T-helper 17 cell (primary cell): ENCODE data around the gene SMAD3. TPM values are rescaled to one million over a fixed set of nuclear protein-coding genes. Genes with fewer than 3 reads are reported as not detected.

Experiments
- ATAC-seq: fragments of 150-1000 bp; cut with Tn5 transposase; 2 replicates; pipeline ENCODE4 v1.10.0; 2021; ENCODE audit warnings: mild to moderate bottlenecking, moderate library complexity
- DNase-seq, 3 donors: peaks; one replicate each; pipeline versions ENCODE4 v3.0.0 to v3.0.0-alpha.2; 2020 to 2021
- H3K9me3 ChIP-seq: one replicate; pipeline ENCODE4 v1.7.0; 2013; ENCODE audit warnings: low read length, mild to moderate bottlenecking; ENCODE audit not compliant: control insufficient read depth, poor library complexity, severe bottlenecking
- H3K27ac Mint-ChIP-seq: one replicate; pipeline ENCODE4 v1.8.0; 2022; ENCODE audit warnings: mild to moderate bottlenecking, moderate library complexity, mixed read lengths
- H3K27me3 Mint-ChIP-seq: one replicate; pipeline ENCODE4 v1.8.0; 2022; ENCODE audit warnings: mixed read lengths
- H3K36me3 Mint-ChIP-seq: one replicate; pipeline ENCODE4 v1.8.0; 2022; ENCODE audit warnings: low read depth, mixed read lengths
- H3K4me1 Mint-ChIP-seq: one replicate; pipeline ENCODE4 v1.8.0; 2022; ENCODE audit warnings: mild to moderate bottlenecking, mixed read lengths
- H3K4me3 Mint-ChIP-seq: one replicate; pipeline ENCODE4 v1.8.0; 2022; ENCODE audit warnings: mild to moderate bottlenecking, moderate library complexity, mixed read lengths
- total RNA-seq, 4 donors: library from RNA in 2 of 4; stranded (reverse) in 2 of 4; gene quantifications; one replicate each; pipeline ENCODE4 v1.2.3 and lab custom pipeline; 2022 to 2026

Gene SMAD3
- total RNA-seq, 2 donors from 2014 or later, result 79.8 to 82.9 TPM

DNA sequence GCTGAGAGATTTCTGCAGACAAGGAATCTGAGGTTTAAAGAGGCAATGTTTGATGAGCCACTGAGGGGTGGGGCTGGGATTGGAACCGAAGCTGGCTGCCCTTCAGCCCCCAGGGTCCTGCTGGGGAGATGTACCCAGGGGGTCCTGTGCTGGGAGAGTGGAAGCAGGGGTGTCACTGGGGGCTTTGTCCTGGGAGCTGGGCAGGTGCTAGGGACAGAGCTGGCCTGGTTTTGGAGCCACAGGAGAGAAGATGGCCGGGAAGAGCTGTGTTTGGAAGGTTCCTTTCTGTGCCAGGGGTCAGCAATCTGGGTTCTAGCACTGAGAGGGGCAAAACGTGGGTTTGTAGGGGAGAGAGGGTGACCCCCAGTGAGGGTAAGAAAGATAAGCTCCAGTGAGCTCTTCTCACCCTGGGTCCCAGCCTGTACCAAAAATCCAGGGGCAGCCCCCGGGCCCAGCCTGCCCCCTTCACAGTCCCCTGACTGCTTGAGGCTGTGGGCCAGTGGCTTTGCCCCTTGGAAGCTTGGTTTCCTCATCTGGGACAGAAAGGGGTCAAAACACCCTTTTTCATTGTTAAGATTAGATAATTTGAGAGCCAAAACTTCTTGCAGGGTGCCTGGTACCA is 69.6 kb downstream of the SMAD3 start:
- no peak for ATAC-seq
- no peaks in the 10 kb centered on the region for H3K27me3 Mint-ChIP-seq
- no peaks in the 10 kb centered on the region for H3K9me3 ChIP-seq
- peak overlapping the region; percentile 100 for H3K27ac Mint-ChIP-seq
- peak overlapping the region; percentile 92 for H3K4me3 Mint-ChIP-seq
- no peaks in the 10 kb centered on the region for H3K36me3 Mint-ChIP-seq
- H3K4me1 Mint-ChIP-seq, result peaks cover 80% of the 10 kb centered on the region
- no peak for DNase-seq

DNA sequence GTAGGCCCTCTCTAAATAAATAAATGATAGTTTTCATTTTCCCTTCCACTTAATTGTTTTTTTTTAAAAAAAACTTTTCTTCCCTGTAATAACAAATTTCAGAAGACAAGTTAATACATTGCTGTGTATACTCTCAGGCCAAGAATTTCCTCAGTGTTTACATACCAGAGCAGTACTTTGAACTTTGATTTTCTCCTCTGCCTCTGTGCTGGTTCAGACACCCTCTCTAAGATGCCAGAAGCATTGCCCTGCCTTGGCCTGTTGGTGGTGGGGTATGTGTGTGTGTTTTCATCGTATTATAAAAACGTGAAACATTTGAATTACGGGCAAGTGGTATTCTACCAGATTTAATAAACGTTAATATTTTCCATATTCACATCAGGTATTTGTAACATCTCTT is 70.1 kb downstream of the SMAD3 start:
- Mint-ChIP-seq H3K4me1 (peaks cover 80% of the 10 kb centered on the region), H3K4me3 (peak overlapping the region; percentile 92), H3K36me3 (no peaks in the 10 kb centered on the region), H3K27ac (peak overlapping the region; percentile 100), H3K27me3 (no peaks in the 10 kb centered on the region)
- DNase-seq, result no peak
- H3K9me3 ChIP-seq, result no peaks in the 10 kb centered on the region
- no peak for ATAC-seq

DNA sequence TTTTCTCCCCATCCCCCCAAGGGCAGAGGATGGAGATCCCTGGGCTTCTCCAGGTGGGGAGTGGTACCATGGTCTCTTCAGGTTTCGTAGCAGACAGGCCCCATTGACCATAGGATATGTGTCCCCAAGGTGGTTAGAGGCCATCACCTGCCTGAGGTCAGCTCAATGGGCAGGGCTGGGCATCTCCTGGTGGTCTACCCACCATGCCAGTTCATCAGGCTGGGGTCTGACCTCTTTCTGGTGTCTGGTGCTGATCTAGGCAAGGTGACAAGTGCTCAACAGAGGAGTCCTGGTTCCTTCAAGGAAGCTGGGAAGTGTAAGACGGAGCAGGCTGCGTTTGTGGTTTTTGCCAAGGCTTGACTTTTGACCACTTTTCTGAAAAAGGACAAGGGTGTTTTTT is 71.4 kb downstream of the SMAD3 start:
- DNase-seq, result no peak
- Mint-ChIP-seq H3K4me3 (peak overlapping the region; percentile 80), H3K4me1 (peaks cover 72% of the 10 kb centered on the region), H3K27ac (peak overlapping the region; percentile 100), H3K36me3 (no peaks in the 10 kb centered on the region), H3K27me3 (no peaks in the 10 kb centered on the region)
- no peak for ATAC-seq
- no peaks in the 10 kb centered on the region for H3K9me3 ChIP-seq

DNA sequence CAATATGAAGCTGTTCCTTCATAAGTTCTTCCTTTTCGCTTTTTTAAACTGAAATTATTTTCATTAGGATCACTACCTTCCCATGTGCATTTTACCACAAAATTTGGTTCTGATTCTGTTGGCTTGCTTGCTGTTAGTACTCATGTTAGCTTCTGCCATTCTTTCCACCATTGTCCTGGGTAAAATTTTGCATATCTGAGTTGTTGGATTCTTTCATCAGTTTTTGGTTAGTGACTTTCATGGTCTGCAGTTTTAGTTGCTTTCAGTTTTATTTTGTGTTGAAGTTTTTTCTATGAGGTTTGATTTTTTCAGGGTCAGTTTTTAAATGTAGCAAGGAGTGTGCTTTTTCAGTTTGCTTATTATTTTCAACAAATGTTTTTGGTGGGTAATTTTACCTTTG is 71.9 kb downstream of the SMAD3 start:
- no peaks in the 10 kb centered on the region for H3K36me3 Mint-ChIP-seq
- DNase-seq (no peak), ATAC-seq (no peak)
- H3K4me3 Mint-ChIP-seq, result peak overlapping the region; percentile 80
- peaks cover 72% of the 10 kb centered on the region for H3K4me1 Mint-ChIP-seq
- no peaks in the 10 kb centered on the region for H3K9me3 ChIP-seq
- H3K27ac Mint-ChIP-seq, result peak overlapping the region; percentile 100
- H3K27me3 Mint-ChIP-seq, result no peaks in the 10 kb centered on the region

DNA sequence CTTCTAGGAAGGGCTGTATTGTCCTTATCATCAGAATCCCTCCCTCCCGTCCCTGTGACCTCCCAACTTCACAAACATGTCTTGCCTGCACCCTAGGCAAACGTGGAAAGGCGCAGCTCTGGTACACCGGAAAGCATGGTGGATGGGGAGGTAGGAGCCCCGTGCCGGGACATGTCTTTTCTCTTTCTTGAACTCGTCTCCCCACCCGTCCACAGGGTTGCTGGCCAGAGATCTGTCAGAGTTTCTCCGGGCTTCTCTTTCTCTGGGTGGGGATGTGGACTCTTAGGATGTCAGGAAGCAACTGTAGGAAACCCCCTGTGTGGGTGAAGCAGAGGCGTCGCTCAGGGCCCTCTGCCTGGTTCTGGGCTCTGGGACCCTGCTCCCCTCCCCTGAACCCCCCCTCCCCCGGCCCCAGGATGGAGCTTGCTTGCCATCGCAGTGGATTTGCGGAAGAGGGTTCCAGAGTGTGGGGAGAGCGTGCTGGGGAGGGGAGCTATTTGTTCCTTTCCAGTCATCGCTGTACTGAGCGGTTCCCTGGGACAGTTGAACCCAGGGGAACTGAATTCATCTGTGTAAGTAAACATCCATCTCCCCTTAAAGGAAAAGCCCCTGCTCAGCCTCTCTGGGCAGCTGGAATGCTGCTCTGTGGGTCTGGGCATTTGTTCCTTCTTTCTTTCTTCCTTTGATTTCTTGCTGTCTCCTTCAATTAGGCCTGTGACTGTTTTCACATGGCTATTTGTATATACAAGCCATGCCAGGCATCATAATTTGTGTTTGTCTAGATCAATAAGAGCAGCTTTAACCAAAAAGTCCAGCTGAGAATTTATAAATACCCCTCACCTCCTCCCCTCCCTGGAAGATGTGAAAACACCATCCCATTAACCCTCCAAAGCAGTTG is 72.8 kb downstream of the SMAD3 start:
- Mint-ChIP-seq H3K27ac (peak overlapping the region; percentile 100), H3K4me3 (no peak overlapping the region), H3K36me3 (no peaks in the 10 kb centered on the region), H3K27me3 (no peaks in the 10 kb centered on the region), H3K4me1 (peaks cover 72% of the 10 kb centered on the region)
- ATAC-seq, result no peak
- H3K9me3 ChIP-seq, result no peaks in the 10 kb centered on the region
- no peak for DNase-seq

DNA sequence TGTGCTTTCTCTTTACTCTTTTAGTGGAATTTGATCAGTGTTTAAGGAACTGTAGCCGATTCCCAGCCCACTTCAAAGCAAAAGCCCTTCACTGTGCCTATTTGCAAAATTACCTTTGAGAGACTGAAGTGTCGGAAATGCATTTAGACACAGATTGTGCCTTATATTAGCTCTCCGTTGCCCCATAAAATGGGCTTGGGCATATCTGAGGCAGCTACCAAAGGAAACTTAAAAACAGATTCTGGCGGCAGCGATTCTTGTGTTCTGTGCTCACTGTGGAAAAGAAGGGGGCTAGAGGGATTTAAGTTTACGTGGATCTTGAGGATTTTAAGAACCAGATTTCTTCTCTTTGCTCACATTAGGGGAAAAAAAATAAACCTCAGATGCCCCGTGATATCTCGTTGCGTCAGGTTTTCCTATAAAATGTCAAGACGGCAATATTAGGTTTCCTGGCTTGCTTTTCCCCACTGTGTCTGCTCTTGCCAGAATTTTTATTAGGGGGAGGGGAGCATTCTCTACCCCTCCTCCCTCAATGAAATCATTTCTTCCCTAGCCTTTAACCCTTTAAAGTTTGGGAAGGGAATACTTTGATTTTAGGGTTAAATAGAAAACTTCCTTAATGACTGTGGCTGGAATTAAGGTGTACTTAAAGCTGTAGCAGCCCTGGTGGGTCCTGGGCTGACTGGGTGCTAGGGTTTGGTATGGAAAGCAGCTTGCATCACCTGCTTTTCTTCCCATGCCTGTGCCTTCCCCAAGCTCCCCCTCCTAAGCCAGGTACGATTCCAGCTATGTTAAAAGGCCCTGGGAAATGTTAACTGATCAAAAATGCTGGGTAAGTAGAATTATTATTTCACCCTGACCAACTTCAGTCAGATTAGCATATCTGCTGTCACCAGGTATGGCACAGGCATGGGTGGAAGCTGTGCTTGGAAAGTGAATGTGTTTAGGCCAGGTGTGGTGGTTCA is 73.8 kb downstream of the SMAD3 start:
- no peaks in the 10 kb centered on the region for H3K36me3 Mint-ChIP-seq
- H3K4me1 Mint-ChIP-seq, result peaks cover 73% of the 10 kb centered on the region
- peak overlapping the region; percentile 61 for H3K4me3 Mint-ChIP-seq
- no peaks in the 10 kb centered on the region for H3K9me3 ChIP-seq
- H3K27me3 Mint-ChIP-seq, result no peaks in the 10 kb centered on the region
- DNase-seq (no peak), ATAC-seq (no peak)
- peak overlapping the region; percentile 100 for H3K27ac Mint-ChIP-seq

DNA sequence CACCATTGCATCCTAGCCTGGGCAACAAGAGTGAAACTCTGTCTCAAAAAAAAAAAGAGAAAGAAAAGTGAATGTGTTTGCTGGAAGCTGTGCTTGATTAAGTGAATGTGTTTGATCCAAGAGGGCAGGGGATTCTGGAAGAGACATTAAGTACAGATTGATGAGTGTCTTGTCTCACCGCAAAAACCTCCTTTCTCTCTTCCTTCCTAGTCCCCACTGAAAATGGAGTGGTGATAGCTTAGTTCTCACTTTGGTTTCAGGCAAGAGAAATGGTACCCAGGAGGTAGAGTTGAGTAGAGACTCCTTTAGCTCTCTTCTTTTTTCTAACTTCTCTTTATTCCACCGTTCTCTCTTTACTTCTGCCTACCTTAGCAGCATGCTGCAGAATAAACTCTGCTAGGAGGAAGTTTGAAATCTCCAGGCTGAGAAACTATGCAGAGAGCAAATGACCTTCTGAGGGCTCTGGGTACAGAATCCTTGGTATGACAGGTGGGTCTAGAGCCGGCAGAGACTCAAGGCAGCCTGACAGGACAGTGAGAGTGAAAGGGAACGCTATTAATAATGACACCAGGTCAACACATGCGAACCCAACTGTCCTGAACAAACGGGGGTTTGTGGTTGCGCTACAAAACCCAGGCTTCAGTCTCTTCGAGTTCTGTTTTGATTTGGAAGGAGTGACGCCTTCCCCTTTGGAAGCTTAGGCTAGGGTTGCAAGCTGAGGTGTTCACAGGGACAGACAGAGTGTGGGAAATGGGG is 74.9 kb downstream of the SMAD3 start:
- H3K4me3 Mint-ChIP-seq, result peak overlapping the region; percentile 61
- no peaks in the 10 kb centered on the region for H3K36me3 Mint-ChIP-seq

DNA sequence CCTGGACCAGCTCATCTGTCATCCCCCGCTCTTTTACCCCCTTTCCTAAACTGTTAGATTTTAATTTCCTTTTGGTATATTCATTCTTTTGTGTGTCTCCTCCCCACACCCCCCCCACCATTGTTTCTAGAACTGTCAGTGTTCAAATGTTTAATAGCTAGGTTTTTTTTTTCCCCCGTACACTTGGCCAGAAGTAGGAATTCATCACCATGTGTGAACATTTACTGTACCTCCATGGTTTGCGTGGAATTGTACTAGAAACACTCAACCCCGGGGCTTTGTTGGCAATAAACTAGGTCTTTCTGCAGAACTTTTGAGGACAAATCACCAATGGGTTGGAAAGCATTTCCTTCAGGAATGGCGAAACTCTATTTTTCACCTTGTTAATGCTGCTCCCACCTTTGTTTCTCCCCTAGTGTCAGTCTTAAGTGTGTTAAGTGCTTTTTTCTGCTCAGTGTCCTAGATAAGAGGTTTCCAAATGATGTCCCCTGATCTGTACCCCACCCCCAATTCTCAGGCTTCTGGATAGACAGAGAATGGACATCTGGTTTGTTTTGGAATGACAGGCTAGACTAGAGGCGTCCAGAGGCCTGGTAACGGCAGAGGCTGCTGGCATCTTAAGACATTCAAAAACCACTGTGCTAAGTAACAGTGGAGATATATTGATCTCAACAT is 76.8 kb downstream of the SMAD3 start:
- no peaks in the 10 kb centered on the region for H3K9me3 ChIP-seq
- no peak for ATAC-seq
- no peak for DNase-seq
- peaks cover 77% of the 10 kb centered on the region for H3K4me1 Mint-ChIP-seq
- no peaks in the 10 kb centered on the region for H3K27me3 Mint-ChIP-seq
- no peaks in the 10 kb centered on the region for H3K36me3 Mint-ChIP-seq
- H3K27ac Mint-ChIP-seq, result peak overlapping the region; percentile 100
- no peak overlapping the region for H3K4me3 Mint-ChIP-seq

More for the DNA sequence above, 74.9 kb downstream of the SMAD3 start:
- no peaks in the 10 kb centered on the region for H3K9me3 ChIP-seq
- ATAC-seq (no peak), DNase-seq (no peak)
- Mint-ChIP-seq H3K27me3 (no peaks in the 10 kb centered on the region), H3K27ac (peak overlapping the region; percentile 100), H3K4me1 (peaks cover 72% of the 10 kb centered on the region)

DNA sequence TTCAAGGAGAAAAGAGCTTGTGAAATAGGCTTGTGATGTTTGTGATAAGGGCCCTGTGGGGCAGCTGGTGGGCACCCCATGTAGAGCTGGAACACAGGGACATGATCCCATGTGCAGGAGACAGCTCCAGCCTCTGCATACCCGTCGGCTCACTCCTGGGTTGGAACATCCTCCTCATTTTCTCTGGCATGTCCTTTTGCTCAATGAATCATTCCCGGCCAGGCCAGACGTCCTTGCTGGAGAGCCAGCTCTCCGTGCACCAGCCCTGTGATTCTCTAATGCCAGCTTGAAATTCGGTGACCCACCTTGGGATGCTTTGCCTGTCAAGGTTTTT is 77.3 kb downstream of the SMAD3 start:
- peak overlapping the region; percentile 100 for H3K27ac Mint-ChIP-seq
- no peaks in the 10 kb centered on the region for H3K27me3 Mint-ChIP-seq
- H3K4me3 Mint-ChIP-seq, result no peak overlapping the region
- ATAC-seq, result no peak
- DNase-seq, result no peak
- H3K9me3 ChIP-seq, result no peaks in the 10 kb centered on the region
- no peaks in the 10 kb centered on the region for H3K36me3 Mint-ChIP-seq
- peaks cover 78% of the 10 kb centered on the region for H3K4me1 Mint-ChIP-seq

DNA sequence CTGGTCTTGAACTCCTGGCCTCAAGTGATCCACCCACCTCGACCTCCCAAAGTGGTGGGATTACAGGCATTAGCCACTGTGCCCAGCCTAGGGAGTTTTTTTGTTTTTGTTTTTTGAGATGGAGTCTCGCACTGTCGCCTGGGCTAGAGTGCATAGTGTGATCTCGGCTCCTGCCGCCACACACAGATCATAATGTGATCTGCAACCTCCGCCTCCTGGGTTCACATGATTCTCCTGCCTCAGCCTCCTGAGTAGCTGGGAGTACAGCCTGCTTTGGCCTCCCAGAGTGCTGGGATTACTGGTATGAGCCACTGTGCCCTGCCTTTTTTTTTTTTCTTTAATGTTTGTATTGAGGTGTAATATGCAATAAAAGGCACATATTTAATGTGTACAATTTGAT is 78.2 kb downstream of the SMAD3 start:
- Mint-ChIP-seq H3K4me3 (no peak overlapping the region), H3K4me1 (peaks cover 81% of the 10 kb centered on the region), H3K27ac (peak overlapping the region; percentile 100), H3K27me3 (no peaks in the 10 kb centered on the region), H3K36me3 (no peaks in the 10 kb centered on the region)
- DNase-seq, result no peak
- ATAC-seq, result no peak
- no peaks in the 10 kb centered on the region for H3K9me3 ChIP-seq

DNA sequence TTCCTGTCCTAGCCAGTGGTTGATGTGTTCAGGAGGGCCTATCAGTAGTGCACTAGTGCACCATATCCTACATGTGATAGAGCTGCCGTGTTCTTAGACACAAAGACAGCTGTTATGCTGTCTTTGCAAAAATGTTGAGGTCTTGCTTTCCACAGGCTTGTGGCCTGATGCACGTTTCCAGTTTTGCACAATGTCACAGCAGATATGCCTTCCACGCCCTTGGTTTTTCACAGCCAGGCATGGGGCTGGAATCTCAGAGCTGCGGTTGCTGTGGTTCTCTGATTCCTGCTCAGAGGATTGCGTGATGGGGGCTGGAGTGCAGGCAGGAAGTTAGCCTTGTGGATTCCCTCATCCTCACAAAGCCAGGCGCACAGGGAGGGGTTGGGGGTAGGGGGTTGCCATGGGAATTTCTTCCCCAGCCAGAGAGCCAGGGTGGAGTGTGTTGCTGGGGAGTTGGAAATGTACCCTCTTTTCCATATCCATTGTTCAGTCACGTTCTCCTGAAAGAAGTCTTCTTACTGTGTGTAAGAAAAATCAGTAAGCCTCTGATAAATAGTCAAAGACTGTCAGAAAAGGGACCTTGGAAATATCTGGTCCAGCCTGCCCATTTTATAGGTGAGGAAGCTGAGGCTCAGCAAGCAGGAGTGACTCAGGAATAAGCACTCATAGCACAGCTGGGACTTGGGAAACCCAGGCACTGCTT is 79.4 kb downstream of the SMAD3 start:
- H3K36me3 Mint-ChIP-seq, result no peaks in the 10 kb centered on the region

DNA sequence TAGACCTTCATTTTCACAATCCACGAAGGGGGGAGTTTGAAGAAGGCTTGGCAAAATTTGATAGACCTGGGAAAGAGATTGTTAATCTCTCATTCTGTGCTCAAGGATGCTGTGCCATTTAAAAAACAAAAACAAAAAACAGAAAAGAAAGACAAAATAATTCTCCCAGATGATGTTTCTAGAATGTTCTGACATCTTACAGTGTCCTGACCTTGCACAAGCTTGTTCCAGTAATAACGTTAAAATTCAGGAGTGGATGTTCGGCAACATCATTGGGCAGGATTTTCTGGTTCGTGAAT is 79.9 kb downstream of the SMAD3 start:
- Mint-ChIP-seq H3K27me3 (no peaks in the 10 kb centered on the region), H3K4me1 (peaks cover 86% of the 10 kb centered on the region), H3K27ac (peak overlapping the region; percentile 100), H3K4me3 (no peak overlapping the region), H3K36me3 (no peaks in the 10 kb centered on the region)
- ATAC-seq (no peak), DNase-seq (no peak)
- H3K9me3 ChIP-seq, result no peaks in the 10 kb centered on the region

More for the DNA sequence above, 79.4 kb downstream of the SMAD3 start:
- H3K4me3 Mint-ChIP-seq, result peak overlapping the region; percentile 41
- peaks cover 85% of the 10 kb centered on the region for H3K4me1 Mint-ChIP-seq
- peak overlapping the region; percentile 100 for H3K27ac Mint-ChIP-seq
- H3K27me3 Mint-ChIP-seq, result no peaks in the 10 kb centered on the region
- H3K9me3 ChIP-seq, result no peaks in the 10 kb centered on the region
- ATAC-seq, result peak; percentile 66
- no peak for DNase-seq
